Measurements from ENCODE around the gene PLCXD1.
"Not testable (repeated sequence)": the region's sequence is repeated elsewhere in the genome, so short reads cannot be mapped to it uniquely, and the experiment has no call there.

PLCXD1 gene

DNA sequence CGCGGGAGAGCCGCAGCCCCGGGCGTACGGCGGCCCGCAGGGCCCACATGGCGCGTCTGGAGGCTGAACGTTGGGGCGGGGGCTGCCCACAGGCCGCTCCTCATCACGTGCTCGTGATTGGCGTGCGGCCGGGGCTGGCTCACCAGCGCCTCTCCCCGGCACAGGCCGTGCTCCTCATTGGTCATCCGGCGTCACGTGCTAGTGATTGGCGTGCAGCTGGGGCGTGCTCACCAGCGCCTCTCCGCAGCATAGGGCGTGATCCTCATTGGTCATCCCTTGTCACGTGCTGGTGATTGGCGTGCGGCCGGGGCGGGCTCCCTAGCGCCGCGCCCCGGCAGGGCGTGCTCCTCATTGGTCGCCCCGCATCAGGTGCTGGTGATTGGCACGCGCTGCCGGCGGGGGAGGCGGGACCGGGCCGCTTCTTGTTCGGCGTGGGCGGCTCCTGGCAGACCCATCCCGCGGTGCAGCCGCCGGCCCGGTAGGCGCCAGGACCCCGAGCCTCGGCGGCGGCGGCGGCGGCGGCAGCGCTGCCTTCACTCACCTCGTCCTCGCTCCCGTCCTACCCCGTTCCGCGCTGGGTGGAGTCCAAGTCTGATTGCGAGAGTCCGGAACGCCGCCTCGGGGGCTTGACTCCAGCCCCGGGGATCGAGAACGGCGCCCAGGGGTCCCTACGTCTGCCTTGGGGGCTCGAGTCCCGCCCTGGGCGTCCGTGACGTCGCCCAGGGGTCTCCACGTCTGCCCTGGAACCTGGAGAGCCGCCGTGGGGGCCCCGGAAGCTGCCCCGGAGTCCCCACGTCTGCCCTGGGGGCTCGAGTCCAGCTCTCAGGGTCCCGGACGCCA is 37.8 kb downstream of the PLCXD1 start, which contains the start of gene GTPBP6:
Gene GTPBP6 (minus strand): TSS at position 58 of the 840 bp plus-strand sequence. CDS start 9 bp downstream, at position 49.
- DNase-seq, result no peak

DNA sequence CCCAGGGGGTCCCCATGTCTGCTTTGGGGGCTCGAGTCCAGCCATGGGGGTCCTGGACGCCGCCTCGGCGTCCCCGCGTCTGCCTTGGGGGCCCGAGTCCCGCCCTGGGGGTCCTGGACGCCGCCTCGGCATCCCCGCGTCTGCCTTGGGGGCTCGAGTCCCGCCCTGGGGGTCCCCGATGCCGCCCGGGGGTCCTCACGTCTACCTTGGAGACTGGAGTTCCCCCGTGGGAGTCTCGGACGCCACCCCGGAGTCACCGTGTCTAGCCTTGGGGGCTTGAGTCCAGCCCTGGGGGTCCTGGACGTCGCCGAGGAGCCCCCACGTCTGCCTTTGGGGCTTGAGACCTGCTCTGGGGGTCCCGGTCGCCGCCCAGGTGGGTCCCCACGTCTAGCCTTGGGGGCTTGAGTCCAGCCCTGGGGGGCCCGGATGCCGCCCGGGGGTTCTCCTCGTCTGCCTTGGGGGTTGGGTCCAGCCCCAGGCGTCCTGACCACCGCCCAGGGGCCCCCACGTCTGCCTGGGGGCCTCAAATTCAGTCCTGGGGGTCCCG is 38.5 kb downstream of the PLCXD1 start:
- no peak for DNase-seq

DNA sequence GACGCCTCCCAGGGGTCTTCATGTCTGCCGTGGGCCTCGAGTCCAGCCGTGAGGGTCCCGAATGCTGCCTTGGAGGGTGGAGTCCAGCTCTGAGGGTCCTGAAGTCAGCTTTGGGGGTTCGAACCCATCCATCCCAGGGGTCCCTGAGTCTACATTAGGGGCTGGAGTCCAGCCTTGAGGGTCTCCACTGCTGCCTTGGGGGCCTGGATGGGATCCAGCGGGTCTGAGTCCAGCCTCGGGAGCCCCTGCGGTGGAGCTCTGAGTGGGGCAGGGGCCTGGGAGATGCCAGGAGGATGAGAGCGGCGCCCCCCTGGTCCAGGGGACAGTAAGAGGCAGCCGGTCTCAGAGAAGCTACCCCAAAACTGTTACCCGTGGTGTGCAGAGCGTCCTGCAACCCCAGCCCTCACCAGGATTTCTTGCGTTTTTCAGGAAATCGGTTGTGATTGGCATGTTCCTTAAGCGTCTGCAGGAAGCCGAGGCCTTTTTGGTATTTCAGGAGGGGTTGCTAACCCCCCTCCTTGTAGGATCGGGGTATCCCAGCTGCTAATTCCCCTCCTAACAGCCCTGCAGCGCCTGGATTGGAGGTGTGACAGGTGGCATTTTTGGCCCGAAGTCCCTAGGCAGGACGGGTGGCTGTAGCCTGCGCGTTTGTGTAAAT is 39.1 kb downstream of the PLCXD1 start:
- DNase-seq, result no peak

DNA sequence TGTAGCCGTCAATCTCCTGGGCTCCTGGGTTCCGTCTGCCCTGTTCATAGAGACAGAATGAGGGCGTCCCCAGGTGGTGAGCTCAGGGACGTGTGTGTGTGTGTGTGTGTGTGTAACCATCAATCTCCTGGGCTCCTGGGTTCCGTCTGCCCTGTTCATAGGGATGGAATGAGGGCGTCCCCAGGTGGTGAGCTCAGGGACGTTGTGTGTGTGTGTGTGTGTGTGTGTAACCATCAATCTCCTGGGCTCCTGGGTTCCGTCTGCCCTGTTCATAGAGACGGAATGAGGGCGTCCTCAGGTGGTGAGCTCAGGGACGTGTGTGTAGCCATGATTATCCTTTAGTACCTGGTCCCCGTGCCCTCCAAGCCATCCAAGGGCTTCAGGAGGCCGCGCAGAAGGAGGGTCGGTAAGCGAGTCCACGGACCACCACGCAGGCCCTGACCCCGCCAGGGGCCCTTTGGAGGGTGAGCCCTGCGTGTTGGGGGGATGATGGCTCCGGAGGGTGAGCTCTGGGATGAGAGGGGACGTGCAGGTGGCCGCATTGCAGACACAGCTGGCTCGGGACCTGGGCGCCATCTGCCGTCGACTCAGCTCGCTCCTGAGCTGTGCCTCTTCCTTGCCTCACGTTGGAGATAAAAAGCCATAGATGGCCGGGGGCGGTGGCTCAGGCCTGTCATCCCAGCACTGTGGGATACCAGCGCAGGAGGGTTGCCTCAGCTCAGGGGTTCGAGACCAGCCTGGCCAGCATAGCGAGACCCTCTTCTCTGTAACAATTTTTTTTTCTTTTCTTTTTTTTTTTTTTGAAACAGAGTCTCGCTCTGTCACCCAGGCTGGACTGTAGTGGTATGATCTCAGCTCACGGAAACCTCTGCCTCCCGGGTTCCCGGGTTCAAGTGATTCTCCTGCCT is 42.8 kb downstream of the PLCXD1 start:
- no peak for DNase-seq

DNA sequence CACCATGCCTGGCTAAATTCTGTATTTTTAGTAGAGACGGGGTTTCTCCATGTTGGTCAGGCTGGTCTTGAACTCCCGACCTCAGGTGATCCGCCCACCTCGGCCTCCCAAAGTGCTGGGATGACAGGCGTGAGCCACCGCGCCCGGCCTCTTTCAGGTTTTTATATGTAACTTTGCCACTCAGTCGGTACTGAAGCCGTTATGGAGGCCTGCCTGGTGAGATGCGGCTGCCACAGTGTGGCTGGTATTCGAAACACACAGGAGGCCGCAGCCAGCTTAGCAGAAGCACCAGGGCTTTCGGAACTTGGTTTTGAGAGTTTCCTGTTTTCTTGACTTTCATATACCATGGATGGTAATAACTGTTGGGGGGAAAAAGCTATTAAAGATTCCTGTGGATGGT is 43.5 kb downstream of the PLCXD1 start:
- DNase-seq, result not testable (repeated sequence)

DNA sequence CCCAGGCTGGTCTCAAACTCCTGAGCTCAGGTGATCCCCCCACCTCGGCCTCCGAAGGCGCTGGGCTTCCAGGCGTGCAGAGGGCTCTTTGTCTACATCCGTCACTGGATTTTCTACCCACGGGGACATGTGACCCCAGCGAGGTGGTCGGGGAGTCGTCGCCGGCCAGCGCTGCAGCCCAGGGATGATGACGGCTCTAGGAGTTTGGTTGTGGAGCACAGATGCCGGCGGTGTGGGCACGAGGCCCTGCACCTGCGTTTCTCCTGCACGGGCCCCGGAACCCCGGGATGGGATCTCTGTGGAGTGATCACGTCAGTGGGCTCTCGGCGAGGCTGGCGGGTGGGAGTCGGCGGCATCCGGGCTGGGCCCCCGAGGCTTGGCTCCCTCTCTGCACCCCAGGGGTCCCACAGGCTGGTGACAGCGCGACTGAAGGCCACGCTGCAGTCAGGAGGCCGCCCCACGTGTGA is 46.5 kb downstream of the PLCXD1 start:
- no peak for DNase-seq

DNA sequence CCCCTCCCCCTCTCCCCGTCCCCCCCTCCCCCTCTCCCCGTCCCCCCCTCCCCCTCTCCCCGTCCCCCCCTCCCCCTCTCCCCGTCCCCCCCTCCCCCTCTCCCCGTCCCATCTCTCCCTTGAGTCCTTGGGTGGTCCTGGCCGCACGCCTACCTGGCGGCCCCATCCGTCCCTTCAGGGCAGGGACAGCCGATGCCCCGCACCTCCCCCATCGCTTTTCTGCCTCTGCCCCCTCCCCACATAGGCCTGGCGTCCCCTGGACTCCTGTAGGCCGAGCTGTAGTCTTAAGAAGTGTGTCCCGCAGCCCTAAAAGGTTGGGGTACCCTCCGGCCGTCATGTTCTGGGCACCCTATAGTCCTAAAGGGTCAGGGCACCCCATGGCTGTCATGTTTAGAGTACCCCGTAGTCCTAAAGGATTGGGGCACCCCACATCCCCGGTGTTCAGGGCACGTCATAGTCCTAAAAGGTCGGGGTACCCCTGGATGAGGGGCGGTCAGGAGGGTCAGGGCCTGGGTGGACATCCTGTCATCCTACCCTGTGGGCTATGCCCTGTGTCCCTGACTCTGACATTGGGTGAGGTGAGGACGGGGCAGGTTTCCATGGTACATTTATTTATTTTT is 48.2 kb downstream of the PLCXD1 start:
- no peak for DNase-seq

DNA sequence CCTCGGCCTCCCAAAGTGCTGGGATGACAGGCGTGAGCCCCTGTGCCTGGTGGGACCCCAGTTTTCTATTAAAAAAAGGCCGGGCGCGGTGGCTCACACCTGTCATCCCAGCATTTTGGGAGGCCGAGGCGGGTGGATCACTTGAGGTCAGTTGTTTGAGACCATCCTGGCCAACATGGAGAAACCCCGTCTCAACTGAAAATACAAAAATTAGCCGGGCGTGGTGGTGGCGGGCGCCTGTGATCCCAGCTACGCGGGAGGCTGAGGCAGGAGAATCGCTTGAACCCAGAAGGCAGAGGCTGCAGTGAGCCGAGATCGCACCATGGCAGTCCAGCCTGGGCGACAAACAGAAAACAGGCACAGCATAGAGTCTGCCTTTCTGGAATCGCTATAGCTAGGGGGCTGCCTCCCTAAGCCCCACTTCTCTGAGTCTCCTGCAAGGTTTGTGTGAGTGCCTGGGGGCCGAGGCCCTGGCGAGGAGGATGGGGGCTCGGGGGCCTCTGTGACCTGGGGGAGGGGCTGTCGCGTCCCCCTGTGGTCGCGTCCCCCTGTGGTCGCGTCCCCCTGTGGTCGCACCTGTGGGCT is 49.1 kb downstream of the PLCXD1 start:
- DNase-seq, result not testable (repeated sequence)

DNA sequence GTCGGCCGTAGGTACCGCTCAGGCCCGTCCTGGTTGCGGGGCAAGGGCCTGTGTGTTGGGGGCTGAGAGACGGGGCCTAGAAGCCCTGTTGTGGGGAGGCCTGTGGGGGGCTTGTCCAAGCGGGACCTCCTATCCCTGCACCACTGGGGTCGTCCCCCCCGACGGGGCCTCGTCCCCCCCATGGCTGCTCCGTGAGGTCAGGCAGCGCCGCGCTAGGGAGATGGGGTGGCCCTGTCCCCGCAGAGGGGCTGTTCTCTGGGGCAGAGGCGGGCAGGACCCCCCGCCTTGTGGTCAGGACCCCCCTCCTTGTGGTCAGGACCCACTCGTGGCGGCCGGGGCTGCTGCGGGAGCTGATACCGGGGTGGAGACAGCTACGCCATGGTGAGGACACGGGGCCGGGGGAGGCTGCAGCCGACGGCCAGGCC is 49.6 kb downstream of the PLCXD1 start:
- no peak for DNase-seq

DNA sequence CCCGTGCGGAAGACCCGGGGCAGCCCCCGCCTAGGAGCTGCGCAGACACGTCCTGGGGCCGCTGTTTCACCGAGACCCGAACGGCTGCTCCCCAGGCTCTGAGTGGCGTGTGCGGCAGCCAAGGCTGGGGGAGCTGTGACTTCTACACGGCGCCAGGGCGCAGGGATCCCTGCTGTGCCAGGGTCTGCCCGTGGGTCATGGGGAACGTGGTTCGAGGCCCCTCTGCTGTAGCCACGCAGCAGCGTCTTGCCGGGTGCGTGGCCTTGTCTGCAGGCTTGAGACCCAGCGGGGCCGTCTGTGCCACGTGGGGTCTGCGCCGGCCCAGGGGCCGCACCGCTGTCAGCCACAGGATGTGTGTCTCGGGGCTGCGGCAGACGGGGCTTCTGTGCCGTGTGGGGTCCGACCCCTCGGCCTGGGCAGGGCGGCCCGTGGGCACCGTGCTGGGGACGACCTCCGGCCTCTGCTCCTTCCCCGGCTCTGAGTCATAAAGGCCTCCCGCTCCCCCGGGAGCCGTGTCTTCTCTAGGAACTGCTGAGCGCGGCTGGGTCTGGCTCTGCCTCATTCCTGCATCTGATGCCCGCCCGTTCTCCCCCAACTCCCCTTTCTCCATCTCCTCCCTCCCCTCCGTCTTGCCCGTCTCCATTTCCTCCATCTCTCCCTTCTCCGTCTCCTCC is 50.1 kb downstream of the PLCXD1 start:
- no peak for DNase-seq

DNA sequence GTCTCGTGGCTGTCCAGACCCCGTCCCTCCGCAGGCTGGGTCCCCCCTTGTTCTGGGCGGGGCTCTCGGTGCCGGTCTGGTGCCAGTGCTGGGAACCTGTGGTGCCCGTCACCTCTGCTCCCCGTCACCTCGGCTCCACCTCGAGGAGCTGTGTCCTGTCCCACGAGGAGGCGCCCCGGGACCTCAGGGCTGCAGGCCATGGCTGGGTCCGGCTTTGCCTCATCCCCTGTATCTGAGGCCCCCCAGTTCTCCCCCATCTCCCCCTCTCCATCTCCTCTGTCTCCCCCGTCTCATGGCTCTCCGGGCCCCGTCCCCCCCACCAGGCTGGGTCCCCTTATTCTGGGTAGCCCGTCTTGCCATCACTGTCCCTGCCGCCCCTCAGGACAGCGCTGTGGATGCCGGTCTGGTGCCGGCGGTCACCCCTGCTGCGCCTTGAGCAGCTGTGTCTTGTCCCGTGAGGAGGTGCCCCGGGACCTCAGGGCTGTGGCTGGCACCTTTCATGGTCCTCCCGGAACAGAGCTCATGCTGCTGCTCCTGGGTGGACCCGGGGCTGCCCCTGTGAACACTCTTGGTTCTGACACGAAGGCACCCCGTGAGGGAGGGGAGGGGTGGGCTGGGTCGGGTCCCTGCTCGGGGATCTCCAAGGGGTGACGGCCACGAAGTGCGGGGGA is 50.8 kb downstream of the PLCXD1 start:
- no peak for DNase-seq

DNA sequence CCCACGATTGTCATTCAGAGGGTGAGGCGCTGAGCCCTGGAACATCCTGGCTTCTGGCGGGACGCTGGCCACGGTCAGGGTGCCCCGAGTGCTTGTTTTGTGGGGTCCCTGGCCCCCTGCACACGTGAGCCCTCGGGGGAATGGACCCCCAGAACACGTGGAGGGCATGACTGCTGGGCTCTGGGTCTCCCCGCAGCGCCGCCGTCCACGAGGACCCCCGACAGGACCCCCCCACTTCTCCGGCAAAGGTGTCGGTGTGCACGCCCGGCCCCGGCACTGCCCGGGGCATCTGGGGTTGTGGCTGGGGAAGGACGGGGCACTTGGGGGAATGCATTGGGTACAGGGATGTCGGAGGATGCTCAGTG is 51.3 kb downstream of the PLCXD1 start:
- DNase-seq, result no peak

DNA sequence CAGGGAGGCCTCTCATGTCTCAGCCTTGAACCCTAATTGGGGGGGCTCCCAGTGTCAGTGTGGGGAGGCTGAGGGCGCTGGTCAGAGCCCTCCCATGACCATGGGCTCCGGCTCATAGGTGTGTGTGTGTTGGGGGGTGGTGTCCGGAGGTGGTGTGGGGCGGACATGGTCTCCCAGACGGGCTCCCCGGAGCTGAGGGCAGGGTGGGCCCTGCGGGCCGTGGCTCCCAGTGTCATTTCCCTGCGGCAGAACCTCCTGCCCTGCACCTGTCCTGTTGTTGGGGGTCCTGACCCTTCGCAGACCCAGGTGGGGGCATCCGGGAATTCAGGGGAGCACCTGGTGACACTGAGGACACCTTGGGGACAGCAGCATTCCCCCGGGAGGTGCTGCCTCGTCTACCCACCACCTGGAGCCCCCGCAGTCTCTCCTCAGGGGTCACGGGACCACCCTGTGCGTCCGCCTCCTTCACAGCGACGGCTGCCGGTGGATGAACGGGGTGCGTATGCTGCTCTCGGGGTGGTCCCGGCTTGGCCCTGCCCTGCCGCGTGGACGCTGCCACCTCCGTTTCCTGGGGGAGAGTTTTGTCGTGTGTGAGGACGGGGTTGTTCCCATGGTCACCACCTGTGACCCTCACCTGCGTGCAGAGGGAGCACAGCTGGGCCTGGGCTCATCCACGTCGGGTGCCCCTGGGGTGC is 51.9 kb downstream of the PLCXD1 start:
- no peak for DNase-seq

DNA sequence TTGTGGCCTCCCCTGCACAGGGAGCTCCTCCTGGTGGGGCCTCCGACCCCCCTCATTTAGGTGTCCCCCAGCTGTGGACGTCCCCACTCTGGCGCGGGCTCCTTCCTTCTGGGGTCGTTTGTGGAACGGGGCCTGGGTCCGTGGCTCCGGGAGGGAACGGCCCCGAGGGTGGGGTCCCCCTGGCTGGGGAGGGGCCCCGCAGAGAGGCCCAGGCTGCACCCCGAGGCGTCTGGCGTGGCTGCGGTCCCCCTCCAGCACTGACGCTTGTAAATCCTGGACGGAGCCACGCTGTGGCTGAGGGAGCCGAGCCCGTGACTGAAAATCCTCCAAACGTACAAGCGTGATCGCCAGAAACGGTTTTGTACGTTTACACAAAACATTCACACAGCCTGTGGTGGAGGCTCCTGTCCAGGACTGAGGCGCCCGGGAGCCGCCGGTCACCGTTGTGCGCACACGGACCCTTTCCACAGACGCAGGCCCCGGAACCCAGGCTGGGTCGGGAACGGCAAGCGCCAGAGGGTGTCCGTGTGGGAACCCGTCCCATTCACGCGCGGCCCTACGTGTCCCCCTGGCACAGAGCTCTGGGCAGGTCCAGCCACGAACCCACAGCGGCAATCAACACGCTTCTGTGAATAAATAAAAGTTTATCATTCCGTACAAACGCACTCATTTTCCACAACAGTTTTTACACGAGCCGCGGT is 52.6 kb downstream of the PLCXD1 start:
- no peak for DNase-seq

DNA sequence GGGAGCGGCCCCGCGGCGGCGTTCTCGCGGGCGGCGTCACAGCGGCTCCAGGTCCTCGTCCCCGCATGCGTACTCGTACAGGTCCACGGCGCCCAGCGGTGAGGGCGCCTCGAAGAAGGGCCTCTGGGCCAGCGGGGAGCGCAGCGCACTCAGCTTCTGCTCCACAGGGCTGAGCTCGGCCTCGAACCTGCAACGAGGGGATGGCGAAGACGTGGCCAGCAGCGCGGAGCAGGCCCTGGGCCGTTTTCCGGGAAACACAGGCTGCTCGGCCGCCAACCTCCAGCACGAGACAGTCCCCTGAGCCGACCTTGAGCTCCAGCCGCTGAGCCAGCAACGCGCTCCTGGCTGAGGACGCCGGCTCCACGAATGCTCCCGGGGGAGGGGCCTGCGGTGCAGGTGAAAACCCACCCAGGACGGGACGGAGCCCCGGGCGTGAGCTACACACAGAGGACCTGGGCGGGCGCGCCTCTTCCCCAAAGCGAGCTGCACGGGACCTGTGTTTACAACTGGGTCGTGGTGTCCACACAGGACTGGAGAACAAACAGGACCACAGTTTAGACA is 53.2 kb downstream of the PLCXD1 start:
- DNase-seq, result no peak

DNA sequence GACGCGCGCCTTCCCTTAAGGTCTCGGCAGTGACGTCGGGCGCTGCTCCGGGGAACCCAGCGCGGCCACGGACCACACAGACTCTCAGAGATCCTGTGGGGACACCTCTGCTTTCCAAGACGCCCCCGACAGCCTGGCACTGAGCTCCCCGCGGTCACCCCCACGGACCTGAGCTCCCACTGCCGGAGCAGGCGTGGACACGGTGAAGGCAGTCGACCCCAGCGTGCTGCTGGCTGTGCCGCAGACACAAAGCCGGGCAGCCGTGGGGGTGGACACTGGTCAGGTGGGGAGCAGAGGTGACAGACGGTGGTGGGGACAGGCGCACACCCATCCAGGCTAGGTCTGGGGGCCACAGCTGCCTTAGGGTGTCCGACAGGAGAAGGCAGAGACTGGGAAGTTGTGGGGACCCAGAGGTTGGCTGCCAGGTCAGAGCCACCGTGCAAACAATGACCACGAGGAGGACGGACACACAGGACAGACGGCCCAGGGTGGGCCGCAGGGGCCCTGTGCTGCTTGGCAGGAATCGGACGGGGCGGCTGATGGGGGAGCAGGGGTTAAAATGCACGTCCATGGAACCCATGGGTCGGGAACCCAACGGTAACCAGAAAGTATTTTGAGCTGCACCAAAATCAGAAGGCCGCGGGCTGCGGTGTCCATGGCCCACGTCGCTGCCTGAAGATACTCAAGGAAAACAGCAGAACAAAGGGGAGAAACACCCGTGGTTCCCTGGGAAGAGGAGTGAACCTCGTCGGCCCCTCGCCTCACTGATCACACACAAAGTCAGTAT is 54.0 kb downstream of the PLCXD1 start:
- no peak for DNase-seq

DNA sequence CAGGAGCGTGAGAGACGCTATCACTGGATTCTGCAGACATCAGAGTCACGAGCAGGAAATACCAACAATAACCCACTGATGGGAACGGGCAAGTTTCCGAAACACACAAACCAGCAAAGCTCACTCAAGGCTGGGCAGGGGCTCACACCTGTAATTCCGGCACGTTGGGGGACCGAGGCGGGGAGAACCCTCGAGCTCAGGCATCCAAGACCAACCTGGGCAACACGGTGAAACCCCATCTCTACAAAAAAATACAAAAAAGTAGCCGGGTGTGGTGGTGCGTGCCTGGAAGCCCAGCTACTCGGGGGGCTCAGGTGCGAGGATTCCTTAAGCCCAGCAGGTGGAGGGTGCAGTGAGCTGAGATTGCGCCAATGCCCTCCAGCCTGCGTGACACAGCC is 54.6 kb downstream of the PLCXD1 start:
- no peak for DNase-seq

DNA sequence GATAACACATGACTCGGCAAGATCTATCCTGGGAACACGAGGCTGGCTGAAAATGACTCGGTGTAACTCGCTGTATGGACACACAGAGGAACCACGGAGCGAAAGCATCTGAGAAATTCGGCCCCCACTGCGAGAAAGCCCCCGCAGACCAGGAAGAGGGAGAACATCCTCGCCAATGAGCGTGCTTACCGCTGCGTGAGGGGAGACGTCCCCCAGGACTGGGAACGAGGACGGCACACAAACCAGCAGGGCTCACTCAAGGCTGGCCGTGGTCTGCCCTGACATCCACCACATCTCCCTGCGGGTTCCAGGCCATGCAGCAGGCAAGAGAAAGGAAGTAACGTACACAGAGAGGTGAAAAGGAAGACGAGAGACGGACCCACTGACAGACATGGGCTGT is 55.0 kb downstream of the PLCXD1 start:
- DNase-seq, result no peak
